H1 (cell line): ENCODE results near the gene GAN. TPM values are rescaled to one million over a fixed set of nuclear protein-coding genes. Genes with fewer than 3 reads are reported as not detected.

Experiments used
- CTCF ChIA-PET: fragments of 300-600 bp; sonication (Branson Sonifier 250); formaldehyde crosslinking; loops from one replicate; lab custom pipeline; 2021; ENCODE audit not compliant: partially characterized antibody; lab: Charles Lee
- POLR2A ChIA-PET: fragments of 300-600 bp; sonication (Branson Sonifier 250); formaldehyde crosslinking; loops from one replicate; lab custom pipeline; 2021; ENCODE audit warnings: inconsistent platforms; ENCODE audit not compliant: partially characterized antibody; lab: Charles Lee
- DNase-seq, 2 experiments: peaks; one replicate each; pipeline versions ENCODE4 v3.0.0 to v3.0.0-alpha.2; 2010 to 2022; ENCODE audit warnings: low spot score in 2 of 2, low read depth in 1 of 2, mixed read lengths in 1 of 2
- FAIRE-seq: peaks from 2 replicates; lab custom pipeline; 2011; peaks lifted over from hg19 to GRCh38; lab: Jason Lieb, UNC
- H2AFZ ChIP-seq: 2 replicates; pipeline ENCODE4 v1.8.1; 2012; ENCODE audit warnings: low read length, inconsistent platforms
- H2AK5ac ChIP-seq: 2 replicates; pipeline ENCODE4 v1.6.1; 2013; ENCODE audit warnings: low read depth, low read length
- H2BK120ac ChIP-seq: replicated peaks from 2 replicates; pipeline ENCODE3; 2013; ENCODE audit warnings: low read depth, low read length, inconsistent platforms
- H2BK12ac ChIP-seq: 2 replicates; pipeline ENCODE4 v1.6.1; 2013; ENCODE audit warnings: low read depth, low read length
- H2BK15ac ChIP-seq: 2 replicates; pipeline ENCODE4 v1.6.1; 2013; ENCODE audit warnings: low read length
- H2BK20ac ChIP-seq: 2 replicates; pipeline ENCODE4 v1.6.1; 2013; ENCODE audit warnings: low read length
- H2BK5ac ChIP-seq: 2 replicates; pipeline ENCODE4 v1.6.1; 2013; ENCODE audit warnings: low read depth, low read length
- H3K14ac ChIP-seq: 2 replicates; pipeline ENCODE4 v1.6.1; 2013; ENCODE audit warnings: inconsistent platforms; ENCODE audit not compliant: insufficient read length
- H3K18ac ChIP-seq: 2 replicates; pipeline ENCODE4 v1.6.1; 2013; ENCODE audit warnings: low read length; ENCODE audit errors: extremely low read depth
- H3K23ac ChIP-seq: 2 replicates; pipeline ENCODE4 v1.6.1; 2013; ENCODE audit warnings: inconsistent platforms; ENCODE audit not compliant: insufficient read length
- H3K23me2 ChIP-seq: 2 replicates; pipeline ENCODE4 v1.6.1; 2013; ENCODE audit warnings: low read depth, low read length
- H3K27ac ChIP-seq: 2 replicates; pipeline ENCODE4 v1.6.1; 2011; ENCODE audit warnings: low read depth, low read length, inconsistent platforms
- H3K27me3 ChIP-seq, 4 experiments: replicated peaks in 1 of 4; 1 replicate in 1 of 4; 2 replicates in 3 of 4; pipeline versions ENCODE4 v1.6.1 to v1.8.1; 2011 to 2013; ENCODE audit warnings: low read length in 3 of 4, mild to moderate bottlenecking in 3 of 4, inconsistent platforms in 2 of 4, mixed read lengths in 2 of 4, moderate library complexity in 1 of 4; ENCODE audit not compliant: control insufficient read depth in 3 of 4, insufficient read depth in 3 of 4; ENCODE audit errors: extremely low read depth in 1 of 4
- H3K36me3 ChIP-seq, 4 experiments: 2 replicates each; pipeline versions ENCODE4 v1.6.1 to v1.8.1; 2011 to 2013; ENCODE audit warnings: mild to moderate bottlenecking in 4 of 4, low read length in 3 of 4, moderate library complexity in 2 of 4, control low read depth in 1 of 4, inconsistent platforms in 1 of 4; ENCODE audit not compliant: insufficient read depth in 4 of 4, control insufficient read depth in 2 of 4
- H3K4ac ChIP-seq: replicated peaks from 2 replicates; pipeline ENCODE3; 2013; ENCODE audit warnings: low read length, low read depth, mixed read lengths, inconsistent platforms; ENCODE audit not compliant: insufficient read length
- H3K4me1 ChIP-seq, 4 experiments: replicated peaks in 1 of 4; 1 replicate in 1 of 4; 2 replicates in 3 of 4; pipeline versions ENCODE4 v1.6.1 to v1.8.1; 2011 to 2013; ENCODE audit warnings: low read length in 3 of 4, inconsistent platforms in 2 of 4, mixed read lengths in 1 of 4; ENCODE audit not compliant: insufficient read depth in 4 of 4, control insufficient read depth in 3 of 4
- H3K4me2 ChIP-seq, 2 experiments: 2 replicates each; pipeline versions ENCODE4 v1.6.1 to v1.8.1; 2011 to 2013; ENCODE audit warnings: low read depth in 2 of 2, low read length in 2 of 2, control low read depth in 1 of 2, inconsistent platforms in 1 of 2, mild to moderate bottlenecking in 1 of 2; ENCODE audit not compliant: insufficient read depth in 1 of 2
- H3K4me3 ChIP-seq, 4 experiments: fragments of 200-600, 300-600 bp in 1 of 4; sonication (generic), shearing (Covaris generic), sonication (Bioruptor Twin) in 1 of 4; 2 replicates each; pipeline versions ENCODE4 v1.5.1 to v1.8.1; 2011 to 2016; ENCODE audit warnings: low read length in 4 of 4, low read depth in 3 of 4, control low read depth in 2 of 4, inconsistent platforms in 2 of 4, mild to moderate bottlenecking in 2 of 4, mixed read lengths in 1 of 4, moderate library complexity in 1 of 4; ENCODE audit not compliant: insufficient read depth in 2 of 4; ENCODE audit errors: extremely low read depth in 1 of 4
- H3K56ac ChIP-seq: replicated peaks from 2 replicates; pipeline ENCODE3; 2013; ENCODE audit warnings: low read depth, mild to moderate bottlenecking, mixed read lengths, low read length, inconsistent platforms; ENCODE audit not compliant: insufficient read length
- H3K79me1 ChIP-seq: 2 replicates; pipeline ENCODE4 v1.6.1; 2013; ENCODE audit warnings: low read depth, low read length, control low read depth
- H3K79me2 ChIP-seq, 2 experiments: 2 replicates each; pipeline versions ENCODE4 v1.6.1 to v1.8.1; 2012 to 2013; ENCODE audit warnings: low read length in 2 of 2, mild to moderate bottlenecking in 2 of 2, inconsistent platforms in 1 of 2; ENCODE audit not compliant: insufficient read depth in 2 of 2, control insufficient read depth in 1 of 2
- H3K9ac ChIP-seq, 4 experiments: replicated peaks in 1 of 4; 1 replicate in 1 of 4; 2 replicates in 3 of 4; pipeline versions ENCODE4 v1.6.1 to v1.8.1; 2011 to 2013; ENCODE audit warnings: low read depth in 3 of 4, low read length in 3 of 4, control low read depth in 2 of 4, mild to moderate bottlenecking in 2 of 4, moderate library complexity in 2 of 4, inconsistent platforms in 1 of 4; ENCODE audit errors: extremely low read depth in 1 of 4
- H3K9me3 ChIP-seq, 2 experiments: 2 replicates each; pipeline versions ENCODE4 v1.6.1 to v1.8.1; 2012 to 2013; ENCODE audit warnings: mild to moderate bottlenecking in 2 of 2, moderate library complexity in 2 of 2, control low read depth in 1 of 2, inconsistent platforms in 1 of 2, low read depth in 1 of 2, low read length in 1 of 2, mixed read lengths in 1 of 2; ENCODE audit not compliant: insufficient read depth in 2 of 2
- H4K20me1 ChIP-seq, 2 experiments: replicated peaks in 1 of 2; 2 replicates each; pipeline versions ENCODE3 to v1.8.1; 2011 to 2013; ENCODE audit warnings: inconsistent platforms in 2 of 2, low read length in 2 of 2, mild to moderate bottlenecking in 1 of 2; ENCODE audit not compliant: insufficient read depth in 2 of 2, control insufficient read depth in 1 of 2
- H4K5ac ChIP-seq: 2 replicates; pipeline ENCODE4 v1.6.1; 2013; ENCODE audit warnings: low read length, low read depth, mixed read lengths, inconsistent platforms; ENCODE audit not compliant: insufficient read length
- H4K8ac ChIP-seq: 2 replicates; pipeline ENCODE4 v1.8.0; 2013; ENCODE audit warnings: mild to moderate bottlenecking, moderate library complexity, low read length, inconsistent platforms; ENCODE audit not compliant: insufficient read depth; ENCODE audit errors: extremely low read depth
- H4K91ac ChIP-seq: replicated peaks from 2 replicates; pipeline ENCODE3; 2013; ENCODE audit warnings: low read length, mixed read lengths, inconsistent platforms; ENCODE audit not compliant: insufficient read length
- CREB1 ChIP-seq: IDR thresholded peaks from 2 replicates; pipeline ENCODE4 v1.6.1; 2012; ENCODE audit warnings: inconsistent platforms
- E2F6 ChIP-seq: IDR thresholded peaks from 2 replicates; pipeline ENCODE4 v1.6.1; 2012; ENCODE audit warnings: inconsistent platforms
- GABPA ChIP-seq: IDR thresholded peaks from 2 replicates; pipeline ENCODE4 v1.6.1; 2011; ENCODE audit warnings: mild to moderate bottlenecking, low read length, moderate library complexity, borderline replicate concordance; ENCODE audit not compliant: insufficient read depth
- JUN ChIP-seq: IDR thresholded peaks from 2 replicates; pipeline ENCODE4 v1.6.1; 2011; ENCODE audit warnings: low read depth, mild to moderate bottlenecking, improper control_type of control experiment, low read length
- KDM4A ChIP-seq: IDR thresholded peaks from one replicate; pipeline ENCODE4 v1.7.1; 2012; ENCODE audit warnings: low read depth, mild to moderate bottlenecking, moderate library complexity, low read length, inconsistent platforms; ENCODE audit not compliant: severe bottlenecking
- RAD21 ChIP-seq, 2 experiments: IDR thresholded peaks in 1 of 2; conservative IDR thresholded peaks in 1 of 2; 2 replicates each; pipeline ENCODE4 v1.6.1; 2011; ENCODE audit warnings: low read depth in 2 of 2, low read length in 2 of 2, improper control_type of control experiment in 1 of 2, inconsistent platforms in 1 of 2, mild to moderate bottlenecking in 1 of 2, moderate library complexity in 1 of 2
- RXRA ChIP-seq: IDR thresholded peaks from 2 replicates; pipeline ENCODE4 v1.6.1; 2011; ENCODE audit warnings: low read depth, mild to moderate bottlenecking, low read length, moderate library complexity; ENCODE audit not compliant: insufficient read depth
- TAF1 ChIP-seq: IDR thresholded peaks from 2 replicates; pipeline ENCODE4 v1.6.1; 2011; ENCODE audit warnings: mild to moderate bottlenecking, low read depth, low read length
- USF2 ChIP-seq: IDR thresholded peaks from 2 replicates; pipeline ENCODE4 v1.6.1; 2011; ENCODE audit warnings: low read length, improper control_type of control experiment
- YY1 ChIP-seq: IDR thresholded peaks from 2 replicates; pipeline ENCODE4 v1.6.1; 2011; ENCODE audit warnings: low read depth, mild to moderate bottlenecking, low read length
- ZNF274 ChIP-seq: IDR thresholded peaks from 2 replicates; pipeline ENCODE4 v1.7.0; 2012; ENCODE audit warnings: low read length, borderline replicate concordance; ENCODE audit errors: extremely low read depth
- whole genome bisulfite sequencing, 2 experiments: shearing (Covaris generic) in 1 of 2; methylation state at CpG; one replicate each; pipeline versions ENCODE4 v1.1.6 to v1.1.7; 2013 to 2015; ENCODE audit warnings: low lambda C conversion rate in 2 of 2, mixed read lengths in 2 of 2, inconsistent platforms in 1 of 2, low coverage in 1 of 2, missing lambda C conversion rate in 1 of 2; ENCODE audit not compliant: insufficient replicate concordance in 2 of 2, insufficient coverage in 1 of 2, insufficient read length in 1 of 2; ENCODE audit errors: extremely low coverage in 1 of 2, missing lambda C conversion rate in 1 of 2; 5-methylcytosine and 5-hydroxymethylcytosine counted together
- polyA plus RNA-seq, 7 experiments: library from polyadenylated mRNA; depleted of rRNA in 3 of 7; stranded (reverse) in 5 of 7; unstranded in 2 of 7; fragments of >200 nt in 5 of 7; fragments of 200-250 nt in 2 of 7; gene quantifications; 1 replicate in 5 of 7; 2 replicates in 1 of 7; 4 replicates in 1 of 7; pipeline versions ENCODE4 v1.2.1 to v1.2.3, GENCODE V29; 2011 to 2013; ENCODE audit warnings: missing spikeins in 2 of 7, mixed read lengths in 2 of 7
- total RNA-seq: library from RNA; stranded (reverse); fragmentation: NEBNext Ultra II Directional; extraction: Animal tissue kit (Norgen Biotek cat#: 25700); gene quantifications from 2 replicates; pipeline ENCODE4 v1.2.1, GENCODE V29; 2021

Gene GAN
- total and polyA plus RNA-seq, 2 of the 8 experiments (the other 6 are each of a cell fraction or from before 2014, with no cell fraction given): 4.5 to 23.9 TPM

GRCh38 chr16:81273223-81273950, 41.4 kb upstream of the GAN start:
- Histone ChIP-seq H2BK5ac (no peak overlapping the region), H3K4me3 (no peak overlapping the region), H3K56ac (no peak overlapping the region), H3K27me3 (no peaks in the 10 kb centered on the region), H3K4me1 (peaks cover 0 to 3% (median 0%) of the 10 kb centered on the region in 4 experiments; a peak in 1 of 7 replicates), H2AFZ (no peak overlapping the region), H3K9me3 (no peaks in the 10 kb centered on the region), H2AK5ac (no peak overlapping the region), H3K27ac (no peak overlapping the region), H3K9ac (no peak overlapping the region), H2BK120ac (no peak overlapping the region), H4K8ac (no peak overlapping the region), H4K91ac (no peak overlapping the region), H3K18ac (no peak overlapping the region), H3K4me2 (no peak overlapping the region), H3K23ac (no peak overlapping the region), H2BK15ac (no peak overlapping the region), H3K36me3 (no peaks in the 10 kb centered on the region), H3K14ac (no peak overlapping the region), H2BK20ac (no peak overlapping the region), H4K5ac (no peak overlapping the region), H3K79me1 (no peaks in the 10 kb centered on the region), H2BK12ac (no peak overlapping the region), H3K4ac (no peak overlapping the region), H3K79me2 (no peaks in the 10 kb centered on the region), H4K20me1 (no peaks in the 10 kb centered on the region), H3K23me2 (no peaks in the 10 kb centered on the region)
- WGBS, 2 experiments: 92% methylated on average over 10 of the region's 10 CpGs; no CpG with 5 or more reads in 1 of the 2 experiments
- FAIRE-seq: no peak
- POLR2A ChIA-PET: no interaction called here
- no peak for DNase-seq
- CTCF ChIA-PET: interaction anchor here (1.0 to 2.5 kb wide), 6 partner anchors 12 to 166 kb away, joined by 3 to 17 read pairs (median 4); no protein-coding TSS in a partner anchor
- no peak for TF ChIP-seq RAD21 (IDR thresholded peaks at IDR 0.05 in 1 of 2, conservative IDR thresholded peaks at IDR 0.05 in 1 of 2; ENCODE audit: low read depth in 2 of 2, low read length in 2 of 2)
- no peak for TF ChIP-seq YY1
- TF ChIP-seq TAF1: no peak
- no peak for TF ChIP-seq USF2
- no peak for TF ChIP-seq JUN
- no peak for TF ChIP-seq E2F6
- TF ChIP-seq CREB1: no peak
- TF ChIP-seq GABPA: no peak
- no peak for TF ChIP-seq KDM4A
- TF ChIP-seq RXRA: no peak
- TF ChIP-seq ZNF274: no peak
